Sigmoid colon (tissue), 7 donors: ENCODE measurements around the gene PTGER2. TPM values are rescaled to one million over a fixed set of nuclear protein-coding genes. Genes with fewer than 3 reads are reported as not detected.

Experiments used
- DNase-seq: peaks from one replicate; pipeline ENCODE4 v3.0.0-alpha.2; 2019
- H3K27ac ChIP-seq, 4 donors: fragments of 200-600 bp; sonication (generic); one replicate each; pipeline ENCODE4 v1.5.1; 2016 to 2019; ENCODE audit warnings: mild to moderate bottlenecking in 1 of 4
- H3K27me3 ChIP-seq, 3 donors: fragments of 200-600 bp; sonication (generic); one replicate each; pipeline ENCODE4 v1.5.1; 2019; ENCODE audit warnings: mild to moderate bottlenecking in 1 of 3
- H3K36me3 ChIP-seq, 4 donors: fragments of 200-600 bp; sonication (generic); one replicate each; pipeline ENCODE4 v1.5.1; 2016 to 2019
- H3K4me1 ChIP-seq, 4 donors: fragments of 200-600 bp; sonication (generic); one replicate each; pipeline ENCODE4 v1.5.1; 2017 to 2019
- H3K4me3 ChIP-seq, 4 donors: fragments of 200-600 bp; sonication (generic); one replicate each; pipeline ENCODE4 v1.5.1; 2017 to 2019; ENCODE audit warnings: mild to moderate bottlenecking in 2 of 4, moderate library complexity in 1 of 4
- H3K9me3 ChIP-seq, 4 donors: fragments of 200-600 bp in 3 of 4; sonication (generic) in 3 of 4; one replicate each; pipeline versions ENCODE4 v1.5.1 to v1.6.1; 2013 to 2019
- CTCF ChIP-seq, 4 experiments: fragments of 450-650 bp in 3 of 4; fragments of 200-600 bp in 1 of 4; IDR thresholded peaks; one replicate each; pipeline ENCODE4 v1.5.1; 2016 to 2019; ENCODE audit warnings: antibody characterized with exemption in 4 of 4, mild to moderate bottlenecking in 3 of 4, moderate library complexity in 2 of 4
- EP300 ChIP-seq, 4 donors: sonication (generic); formaldehyde crosslinking; IDR thresholded peaks; one replicate each; pipeline ENCODE4 v1.6.1; 2017; ENCODE audit warnings: antibody characterized with exemption in 4 of 4
- POLR2A ChIP-seq, 2 donors: fragments of 450-650 bp; IDR thresholded peaks; one replicate each; pipeline ENCODE4 v1.6.1; 2016; ENCODE audit warnings: antibody characterized with exemption in 2 of 2, mild to moderate bottlenecking in 2 of 2, moderate library complexity in 2 of 2
- POLR2AphosphoS5 ChIP-seq, 4 donors: sonication (generic); formaldehyde crosslinking; IDR thresholded peaks; one replicate each; pipeline ENCODE4 v1.6.1; 2017; ENCODE audit warnings: antibody characterized with exemption in 4 of 4
- WGBS, 2 donors: extraction: QIAGEN DNeasy Blood & Tissue Kit; methylation state at CpG; one replicate each; pipeline ENCODE4 v1.1.7; 2013; 5-methylcytosine and 5-hydroxymethylcytosine counted together
- intact Hi-C: fragments of 100-400 bp; cut with DNase I; formaldehyde crosslinking; loops from one replicate; pipeline ENCODE4 v1.15.1; 2023
- polyA plus RNA-seq, 3 donors: library from polyadenylated mRNA; stranded (reverse); fragments of 200-250 nt; gene quantifications; one replicate each; pipeline ENCODE4 v1.2.3, GENCODE V29; 2013
- total RNA-seq, 4 donors: library from RNA; depleted of rRNA; stranded (reverse); fragments of >200 nt; gene quantifications; one replicate each; pipeline ENCODE4 v1.1.0, GENCODE V29; 2016
- donor health status: healthy with polysubstance abuse.
- donor health status: Bipolar disorder and iron deficiency.
- donor health status: healthy.

The PTGER2 gene
- total and polyA plus RNA-seq, 7 donors: 0.55 to 3.9 (median 2.5) TPM

- DNase-seq: no peak
- intact Hi-C loops: no loop called here
- WGBS, 2 donors: 65 to 78% methylated on average over 2 of the region's 2 CpGs
- Histone ChIP-seq H3K4me3 (no peak overlapping the region), H3K27me3 (peaks cover 0 to 5% (median 0%) of the 10 kb centered on the region in 3 donors), H3K9me3 (no peaks in the 10 kb centered on the region), H3K4me1 (peaks cover 0 to 2% (median 0%) of the 10 kb centered on the region in 4 donors), H3K36me3 (no peaks in the 10 kb centered on the region), H3K27ac (no peak overlapping the region)
- TF ChIP-seq EP300 (IDR thresholded peaks at IDR 0.05) (no peak), POLR2A (IDR thresholded peaks at IDR 0.05) (no peak), CTCF (IDR thresholded peaks at IDR 0.05) (no peak), POLR2AphosphoS5 (IDR thresholded peaks at IDR 0.05) (no peak)
Measured at GRCh38 chr14:52307905-52308304, 6.2 kb upstream of the PTGER2 start.

- Histone ChIP-seq H3K27ac (no peak overlapping the region), H3K36me3 (no peaks in the 10 kb centered on the region), H3K27me3 (peaks cover 0 to 32% (median 15%) of the 10 kb centered on the region in 3 donors), H3K4me3 (no peak overlapping the region), H3K9me3 (no peaks in the 10 kb centered on the region), H3K4me1 (peaks cover 0 to 25% (median 19%) of the 10 kb centered on the region in 4 donors)
- 50 to 78% methylated on average over 3 of the region's 3 CpGs for WGBS, 2 donors
- TF ChIP-seq POLR2A (IDR thresholded peaks at IDR 0.05) (no peak), POLR2AphosphoS5 (IDR thresholded peaks at IDR 0.05) (no peak), CTCF (IDR thresholded peaks at IDR 0.05) (no peak), EP300 (IDR thresholded peaks at IDR 0.05) (no peak)
- no peak for DNase-seq
- intact Hi-C loops: loop anchor here (5.0 kb wide), 1 partner anchor 42 kb away; no protein-coding TSS in a partner anchor
Measured at GRCh38 chr14:52310541-52310940, 3.6 kb upstream of the PTGER2 start.

- Histone ChIP-seq H3K36me3 (no peaks in the 10 kb centered on the region), H3K27ac (peak overlapping the region in 1 of 4 donors; percentile 79), H3K4me1 (peaks cover 0 to 25% (median 19%) of the 10 kb centered on the region in 4 donors), H3K27me3 (peaks cover 0 to 33% (median 15%) of the 10 kb centered on the region in 3 donors), H3K4me3 (peak overlapping the region in 1 of 4 donors; percentile 54), H3K9me3 (no peaks in the 10 kb centered on the region)
- TF ChIP-seq EP300 (IDR thresholded peaks at IDR 0.05) (no peak), POLR2AphosphoS5 (IDR thresholded peaks at IDR 0.05) (no peak), POLR2A (IDR thresholded peaks at IDR 0.05) (no peak), CTCF (IDR thresholded peaks at IDR 0.05) (no peak)
- WGBS, 2 donors: 59 to 62% methylated on average over 5 of the region's 5 CpGs
- DNase-seq: no peak
- intact Hi-C loops: loop anchor here (5.0 kb wide), 1 partner anchor 39 kb away; no protein-coding TSS in a partner anchor
Measured at GRCh38 chr14:52312931-52313355, 1.2 kb upstream of the PTGER2 start.

GRCh38 chr14:52313462-52313861 is 650 bp upstream of the PTGER2 start:
- WGBS, 2 donors: 9 to 25% methylated on average over 10 of the region's 10 CpGs
- no peak for DNase-seq
- Histone ChIP-seq H3K9me3 (no peaks in the 10 kb centered on the region), H3K36me3 (no peaks in the 10 kb centered on the region), H3K27ac (peak overlapping the region in 3 of 4 donors; percentile 25 to 79 (median 57)), H3K4me3 (peak overlapping the region; percentile 28 to 54 (median 48)), H3K4me1 (peaks cover 0 to 25% (median 19%) of the 10 kb centered on the region in 4 donors), H3K27me3 (peaks cover 0 to 33% (median 15%) of the 10 kb centered on the region in 3 donors)
- intact Hi-C loops: loop anchor here (5.0 kb wide), 1 partner anchor 39 kb away; no protein-coding TSS in a partner anchor
- TF ChIP-seq EP300 (IDR thresholded peaks at IDR 0.05) (no peak), POLR2AphosphoS5 (IDR thresholded peaks at IDR 0.05) (no peak), CTCF (IDR thresholded peaks at IDR 0.05) (no peak), POLR2A (IDR thresholded peaks at IDR 0.05) (no peak)
